B cell (primary cell): Measurements from ENCODE around the gene TSPAN17.

ENCODE experiments used
- EZH2 ChIP-seq: IDR thresholded peaks from 2 replicates; pipeline ENCODE4 v1.6.1; 2012; ENCODE audit warnings: borderline replicate concordance, low read depth, mild to moderate bottlenecking, moderate library complexity, low read length; ENCODE audit not compliant: insufficient read depth, poor library complexity, severe bottlenecking
- TF ChIP-seq, protein P1 (sequence below): fragments of 200-600 bp; IDR thresholded peaks from one replicate; pipeline ENCODE4 v1.8.0; 2022; ENCODE audit warnings: antibody characterized with exemption, mild to moderate bottlenecking

DNA sequence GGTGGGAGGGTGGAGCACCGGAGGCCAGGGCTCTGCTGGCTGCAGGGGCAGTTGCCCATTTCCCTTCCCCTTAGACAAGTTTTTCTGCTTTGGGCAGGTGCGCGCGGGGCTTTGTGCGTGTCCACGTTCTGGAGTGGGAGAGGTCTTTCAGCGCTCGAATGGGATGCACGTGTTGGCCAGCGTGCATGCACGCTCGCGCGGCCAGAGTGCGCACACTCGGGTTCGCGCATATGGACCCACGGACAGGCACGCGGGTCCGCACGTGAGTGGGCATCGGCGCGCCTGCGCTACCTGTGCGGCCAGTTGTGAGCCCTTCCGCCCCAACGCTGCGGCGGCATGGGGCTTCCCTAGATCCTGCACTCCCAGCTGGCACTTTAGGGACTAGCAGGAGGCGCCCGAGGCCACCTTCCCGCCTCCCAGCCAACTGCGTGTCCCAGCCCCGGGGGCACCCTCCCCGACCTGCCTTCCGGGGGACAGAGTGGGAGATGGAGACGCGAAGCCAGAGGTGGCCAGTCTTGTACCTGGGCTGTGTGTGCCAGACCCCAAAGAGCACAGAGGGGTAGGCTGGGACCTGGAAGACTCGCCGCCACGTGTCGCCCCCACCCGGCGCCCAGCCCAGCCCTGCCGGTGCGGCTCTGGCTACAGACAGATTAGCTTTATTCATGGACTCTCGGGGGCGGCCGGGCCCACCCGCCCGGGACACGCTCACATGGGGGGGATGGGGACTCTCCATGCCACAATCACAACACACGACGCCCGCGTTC is 27.5 kb upstream of the TSPAN17 start:
- TF ChIP-seq EZH2, result no peak
- TF ChIP-seq, protein P1, sequence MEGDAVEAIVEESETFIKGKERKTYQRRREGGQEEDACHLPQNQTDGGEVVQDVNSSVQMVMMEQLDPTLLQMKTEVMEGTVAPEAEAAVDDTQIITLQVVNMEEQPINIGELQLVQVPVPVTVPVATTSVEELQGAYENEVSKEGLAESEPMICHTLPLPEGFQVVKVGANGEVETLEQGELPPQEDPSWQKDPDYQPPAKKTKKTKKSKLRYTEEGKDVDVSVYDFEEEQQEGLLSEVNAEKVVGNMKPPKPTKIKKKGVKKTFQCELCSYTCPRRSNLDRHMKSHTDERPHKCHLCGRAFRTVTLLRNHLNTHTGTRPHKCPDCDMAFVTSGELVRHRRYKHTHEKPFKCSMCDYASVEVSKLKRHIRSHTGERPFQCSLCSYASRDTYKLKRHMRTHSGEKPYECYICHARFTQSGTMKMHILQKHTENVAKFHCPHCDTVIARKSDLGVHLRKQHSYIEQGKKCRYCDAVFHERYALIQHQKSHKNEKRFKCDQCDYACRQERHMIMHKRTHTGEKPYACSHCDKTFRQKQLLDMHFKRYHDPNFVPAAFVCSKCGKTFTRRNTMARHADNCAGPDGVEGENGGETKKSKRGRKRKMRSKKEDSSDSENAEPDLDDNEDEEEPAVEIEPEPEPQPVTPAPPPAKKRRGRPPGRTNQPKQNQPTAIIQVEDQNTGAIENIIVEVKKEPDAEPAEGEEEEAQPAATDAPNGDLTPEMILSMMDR, result no peak
